ENCODE results near the gene GBP5.

DNA sequence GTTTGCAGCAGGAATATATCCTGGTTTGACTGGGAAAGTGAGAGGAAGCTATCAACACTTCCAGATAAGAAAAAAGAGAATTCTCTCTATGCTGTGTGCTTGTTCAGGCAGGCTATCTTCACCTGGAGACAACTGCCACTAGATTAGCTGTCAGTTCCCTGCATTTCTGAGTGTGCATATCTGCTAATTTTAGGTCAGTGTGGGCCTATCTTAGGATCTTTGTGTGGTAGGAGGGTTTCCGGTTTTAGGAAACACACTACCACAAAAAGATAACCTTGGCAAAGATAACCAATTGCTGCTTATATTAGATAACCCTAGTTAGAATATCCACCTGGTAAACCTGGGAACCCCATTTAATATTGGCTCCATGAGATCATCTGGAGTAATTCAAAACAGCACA is 22.5 kb upstream of the GBP5 start:
- TF ChIP-seq, protein P1, sequence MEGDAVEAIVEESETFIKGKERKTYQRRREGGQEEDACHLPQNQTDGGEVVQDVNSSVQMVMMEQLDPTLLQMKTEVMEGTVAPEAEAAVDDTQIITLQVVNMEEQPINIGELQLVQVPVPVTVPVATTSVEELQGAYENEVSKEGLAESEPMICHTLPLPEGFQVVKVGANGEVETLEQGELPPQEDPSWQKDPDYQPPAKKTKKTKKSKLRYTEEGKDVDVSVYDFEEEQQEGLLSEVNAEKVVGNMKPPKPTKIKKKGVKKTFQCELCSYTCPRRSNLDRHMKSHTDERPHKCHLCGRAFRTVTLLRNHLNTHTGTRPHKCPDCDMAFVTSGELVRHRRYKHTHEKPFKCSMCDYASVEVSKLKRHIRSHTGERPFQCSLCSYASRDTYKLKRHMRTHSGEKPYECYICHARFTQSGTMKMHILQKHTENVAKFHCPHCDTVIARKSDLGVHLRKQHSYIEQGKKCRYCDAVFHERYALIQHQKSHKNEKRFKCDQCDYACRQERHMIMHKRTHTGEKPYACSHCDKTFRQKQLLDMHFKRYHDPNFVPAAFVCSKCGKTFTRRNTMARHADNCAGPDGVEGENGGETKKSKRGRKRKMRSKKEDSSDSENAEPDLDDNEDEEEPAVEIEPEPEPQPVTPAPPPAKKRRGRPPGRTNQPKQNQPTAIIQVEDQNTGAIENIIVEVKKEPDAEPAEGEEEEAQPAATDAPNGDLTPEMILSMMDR (IDR thresholded peaks at IDR 0.05; ENCODE audit: low read length): no peak
- TF ChIP-seq EZH2 (optimal IDR thresholded peaks at IDR 0.05; ENCODE audit: low read depth, low read length): no peak
- TF ChIP-seq EZH2phosphoT487 (IDR thresholded peaks at IDR 0.05; ENCODE audit: low read length): no peak

All from MM.1S (cell line).